ENCODE results near the gene CFAP61.

- TF ChIP-seq POLR2A (IDR thresholded peaks at IDR 0.05) = no peak
- no peak for TF ChIP-seq CTCF (IDR thresholded peaks at IDR 0.05 in 8 of 11, conservative IDR thresholded peaks at IDR 0.05 in 3 of 11)
- no peak for TF ChIP-seq POLR2AphosphoS5 (IDR thresholded peaks at IDR 0.05)
These were observed 78.1 kb downstream of the CFAP61 start for GRCh38 chr20:20130399-20130798.
